Uterus (tissue), 4 donors: ENCODE measurements around the gene RNF34. TPM values are rescaled to one million over a fixed set of nuclear protein-coding genes. Genes with fewer than 3 reads are reported as not detected.

ENCODE experiments used
- DNase-seq, 2 donors: peaks; one replicate each; pipeline ENCODE4 v3.0.0-alpha.2; 2019 to 2020
- H3K27ac ChIP-seq, 2 donors: fragments of 200-600 bp; sonication (generic); 1 replicate in 1 of 2; 2 replicates in 1 of 2; pipeline ENCODE4 v1.5.1; 2016 to 2018
- H3K27me3 ChIP-seq, 2 donors: fragments of 200-600 bp; sonication (generic); one replicate each; pipeline ENCODE4 v1.5.1; 2018 to 2019; ENCODE audit warnings: control low read depth in 1 of 2
- H3K36me3 ChIP-seq, 2 donors: fragments of 200-600 bp; sonication (generic); one replicate each; pipeline ENCODE4 v1.5.1; 2019; ENCODE audit warnings: control low read depth in 1 of 2
- H3K4me1 ChIP-seq, 2 donors: fragments of 200-600 bp; sonication (generic); one replicate each; pipeline ENCODE4 v1.5.1; 2018 to 2019; ENCODE audit warnings: control low read depth in 1 of 2
- H3K4me3 ChIP-seq, 2 donors: fragments of 200-600 bp; sonication (generic); 1 replicate in 1 of 2; 2 replicates in 1 of 2; pipeline ENCODE4 v1.5.1; 2018 to 2019; ENCODE audit warnings: mild to moderate bottlenecking in 1 of 2
- H3K9me3 ChIP-seq, 2 donors: fragments of 200-600 bp; sonication (generic); one replicate each; pipeline ENCODE4 v1.5.1; 2019; ENCODE audit warnings: control low read depth in 1 of 2
- POLR2A ChIP-seq, 2 donors: fragments of 450-650 bp; IDR thresholded peaks; one replicate each; pipeline ENCODE4 v1.6.1; 2016; ENCODE audit warnings: antibody characterized with exemption in 2 of 2, mild to moderate bottlenecking in 1 of 2, moderate library complexity in 1 of 2
- intact Hi-C: fragments of 100-400 bp; cut with DNase I; formaldehyde crosslinking; loops from one replicate; pipeline ENCODE4 v1.15.1; 2023; ENCODE audit warnings: low total_unique reads
- total RNA-seq, 4 donors: library from RNA; depleted of rRNA in 3 of 4; stranded (reverse); fragments of >200 nt in 3 of 4; gene quantifications; one replicate each; pipeline versions ENCODE4 v1.1.0 to v1.2.4, GENCODE V29; 2014 to 2023
- TF ChIP-seq, protein P1 (sequence below), 4 experiments: fragments of 200-600 bp in 2 of 4; fragments of 450-650 bp in 2 of 4; sonication (generic) in 2 of 4; IDR thresholded peaks; one replicate each; pipeline ENCODE4 v1.5.1; 2016 to 2019; ENCODE audit warnings: antibody characterized with exemption in 4 of 4, mild to moderate bottlenecking in 2 of 4, moderate library complexity in 1 of 4
- donor health status: DM: yes; HTN: yes; CAD: no.

RNF34 gene
- total RNA-seq, 4 donors from 2014 or later = 23.5 to 74.9 (median 34.1) TPM

DNA sequence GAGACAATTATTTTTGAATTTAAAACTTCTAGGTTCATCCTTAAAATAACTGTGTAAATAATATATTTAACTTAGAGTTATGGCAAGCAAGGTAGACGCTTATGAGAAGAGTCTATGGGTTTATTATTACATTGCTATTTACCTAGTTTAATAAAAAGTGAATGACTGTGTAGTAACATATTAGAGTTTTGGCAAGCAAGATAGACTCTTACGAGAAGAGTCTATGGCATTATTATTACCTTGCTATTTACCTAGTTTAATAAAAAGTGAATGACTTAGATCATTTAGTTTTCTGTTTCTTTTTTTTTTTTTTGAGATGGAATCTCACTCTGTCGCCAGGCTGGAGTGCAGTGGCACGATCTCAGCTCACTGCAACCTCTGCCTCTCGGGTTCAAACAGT is 3.8 kb downstream of the RNF34 start:
- H3K9me3 ChIP-seq = no peaks in the 10 kb centered on the region
- H3K4me3 ChIP-seq = no peak overlapping the region
- intact Hi-C loops = no loop called here
- H3K27ac ChIP-seq = no peak overlapping the region
- no peaks in the 10 kb centered on the region for H3K27me3 ChIP-seq
- DNase-seq = no peak
- no peak for TF ChIP-seq POLR2A (IDR thresholded peaks at IDR 0.05)
- TF ChIP-seq, protein P1, sequence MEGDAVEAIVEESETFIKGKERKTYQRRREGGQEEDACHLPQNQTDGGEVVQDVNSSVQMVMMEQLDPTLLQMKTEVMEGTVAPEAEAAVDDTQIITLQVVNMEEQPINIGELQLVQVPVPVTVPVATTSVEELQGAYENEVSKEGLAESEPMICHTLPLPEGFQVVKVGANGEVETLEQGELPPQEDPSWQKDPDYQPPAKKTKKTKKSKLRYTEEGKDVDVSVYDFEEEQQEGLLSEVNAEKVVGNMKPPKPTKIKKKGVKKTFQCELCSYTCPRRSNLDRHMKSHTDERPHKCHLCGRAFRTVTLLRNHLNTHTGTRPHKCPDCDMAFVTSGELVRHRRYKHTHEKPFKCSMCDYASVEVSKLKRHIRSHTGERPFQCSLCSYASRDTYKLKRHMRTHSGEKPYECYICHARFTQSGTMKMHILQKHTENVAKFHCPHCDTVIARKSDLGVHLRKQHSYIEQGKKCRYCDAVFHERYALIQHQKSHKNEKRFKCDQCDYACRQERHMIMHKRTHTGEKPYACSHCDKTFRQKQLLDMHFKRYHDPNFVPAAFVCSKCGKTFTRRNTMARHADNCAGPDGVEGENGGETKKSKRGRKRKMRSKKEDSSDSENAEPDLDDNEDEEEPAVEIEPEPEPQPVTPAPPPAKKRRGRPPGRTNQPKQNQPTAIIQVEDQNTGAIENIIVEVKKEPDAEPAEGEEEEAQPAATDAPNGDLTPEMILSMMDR (IDR thresholded peaks at IDR 0.05) = no peak
- H3K36me3 ChIP-seq = no peaks in the 10 kb centered on the region
- H3K4me1 ChIP-seq = no peaks in the 10 kb centered on the region

DNA sequence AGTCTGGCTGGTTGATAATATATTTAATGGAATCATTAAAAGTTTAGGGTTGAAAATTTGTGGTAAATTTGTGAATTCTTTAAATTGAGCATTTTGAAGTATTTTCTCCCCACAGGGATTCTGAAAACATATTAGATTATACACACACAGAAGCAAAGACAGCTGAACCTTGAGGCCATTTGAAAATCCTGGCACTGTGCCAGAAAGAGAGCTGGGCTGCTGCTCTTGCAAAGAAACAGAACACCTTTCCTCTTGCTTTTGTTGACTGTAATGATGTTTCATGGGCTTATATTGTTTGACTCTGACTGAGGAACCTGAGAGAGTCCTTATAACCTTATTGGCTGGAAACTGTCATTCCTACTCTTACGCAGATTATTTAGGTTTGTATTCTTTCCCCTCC is 4.8 kb downstream of the RNF34 start:
- no peak overlapping the region for H3K4me3 ChIP-seq
- TF ChIP-seq, protein P1 (IDR thresholded peaks at IDR 0.05) = no peak
- TF ChIP-seq POLR2A (IDR thresholded peaks at IDR 0.05) = no peak
- no peaks in the 10 kb centered on the region for H3K27me3 ChIP-seq
- no peak overlapping the region for H3K27ac ChIP-seq
- no peak for DNase-seq
- H3K9me3 ChIP-seq = no peaks in the 10 kb centered on the region
- no peaks in the 10 kb centered on the region for H3K36me3 ChIP-seq
- H3K4me1 ChIP-seq = no peaks in the 10 kb centered on the region
- intact Hi-C loops = no loop called here

- DNase-seq = no peak
- Histone ChIP-seq H3K27me3 (no peaks in the 10 kb centered on the region), H3K36me3 (no peaks in the 10 kb centered on the region), H3K4me3 (no peak overlapping the region), H3K9me3 (no peaks in the 10 kb centered on the region), H3K4me1 (no peaks in the 10 kb centered on the region), H3K27ac (no peak overlapping the region)
- intact Hi-C loops = no loop called here
- no peak for TF ChIP-seq POLR2A (IDR thresholded peaks at IDR 0.05)
- TF ChIP-seq, protein P1 (IDR thresholded peaks at IDR 0.05) = no peak
Measured at GRCh38 chr12:121405211-121405610, 5.3 kb downstream of the RNF34 start.

- Histone ChIP-seq H3K36me3 (no peaks in the 10 kb centered on the region), H3K9me3 (no peaks in the 10 kb centered on the region), H3K4me1 (no peaks in the 10 kb centered on the region), H3K27ac (no peak overlapping the region), H3K4me3 (no peak overlapping the region), H3K27me3 (no peaks in the 10 kb centered on the region)
- DNase-seq = no peak
- TF ChIP-seq POLR2A (IDR thresholded peaks at IDR 0.05) = no peak
- TF ChIP-seq, protein P1 (IDR thresholded peaks at IDR 0.05) = no peak
- intact Hi-C loops = no loop called here
Measured at GRCh38 chr12:121413917-121414316, 14.0 kb downstream of the RNF34 start.

GRCh38 chr12:121417847-121418246 is 17.9 kb downstream of the RNF34 start:
- TF ChIP-seq, protein P1 (IDR thresholded peaks at IDR 0.05) = no peak
- no peak for TF ChIP-seq POLR2A (IDR thresholded peaks at IDR 0.05)
- intact Hi-C loops = no loop called here
- H3K9me3 ChIP-seq = no peaks in the 10 kb centered on the region
- H3K4me1 ChIP-seq = no peaks in the 10 kb centered on the region
- no peaks in the 10 kb centered on the region for H3K36me3 ChIP-seq
- no peak overlapping the region for H3K4me3 ChIP-seq
- H3K27me3 ChIP-seq = no peaks in the 10 kb centered on the region
- DNase-seq = no peak
- H3K27ac ChIP-seq = no peak overlapping the region
